A673 (cell line): ENCODE results near the gene CFAP90.

Source experiments
- EZH2 ChIP-seq: fragments of 200-600 bp; sonication (generic); IDR thresholded peaks from 2 replicates; pipeline ENCODE4 v1.6.1; 2017; ENCODE audit warnings: borderline replicate concordance, low read depth, mild to moderate bottlenecking, mixed read lengths, antibody characterized with exemption, low read length; ENCODE audit not compliant: poor library complexity, severe bottlenecking
- TF ChIP-seq, protein P1 (sequence below): fragments of 300-800, 200-600 bp; sonication (generic); conservative IDR thresholded peaks from 2 replicates; pipeline ENCODE4 v1.5.1; 2017; ENCODE audit warnings: low read depth, mild to moderate bottlenecking, antibody characterized with exemption, low read length, moderate library complexity, mixed read lengths

DNA sequence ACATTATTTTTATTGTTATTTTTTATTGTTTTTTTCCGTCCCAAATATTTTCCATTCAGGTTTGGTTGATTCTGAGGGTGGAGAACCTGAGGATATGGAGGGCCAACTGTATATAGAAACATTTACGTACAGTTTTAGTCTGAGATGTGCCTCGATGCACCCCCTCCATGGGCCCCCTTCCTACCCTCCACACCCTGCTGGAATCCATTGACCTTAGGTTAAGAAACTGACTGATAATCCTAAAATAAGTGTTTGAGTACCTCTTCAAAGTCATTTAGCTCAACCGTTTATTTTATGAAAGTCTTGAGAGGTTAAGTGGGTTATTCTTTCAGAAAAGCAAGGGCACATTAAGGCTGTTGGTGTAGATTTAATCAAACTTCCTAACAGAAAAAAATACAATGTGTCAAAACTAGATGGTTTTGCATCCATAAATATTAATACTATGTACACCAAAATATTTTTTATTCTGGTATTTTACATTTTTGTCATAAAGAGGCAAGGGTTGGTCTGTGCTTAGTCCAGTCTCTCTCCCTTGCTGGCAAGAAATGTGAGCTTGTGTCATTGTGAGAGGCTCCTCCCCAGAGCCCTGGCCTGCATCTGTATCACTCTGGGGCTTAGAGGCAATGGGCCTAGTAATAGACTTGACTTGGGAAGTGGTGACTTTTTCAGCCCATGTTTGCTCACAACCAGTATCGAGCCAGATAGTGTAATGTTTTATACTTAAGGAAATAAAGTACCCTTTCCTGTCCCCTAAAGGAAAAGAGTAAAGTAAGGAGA lies 33.7 kb upstream of the CFAP90 start:
- no peak for TF ChIP-seq EZH2
- TF ChIP-seq, protein P1, sequence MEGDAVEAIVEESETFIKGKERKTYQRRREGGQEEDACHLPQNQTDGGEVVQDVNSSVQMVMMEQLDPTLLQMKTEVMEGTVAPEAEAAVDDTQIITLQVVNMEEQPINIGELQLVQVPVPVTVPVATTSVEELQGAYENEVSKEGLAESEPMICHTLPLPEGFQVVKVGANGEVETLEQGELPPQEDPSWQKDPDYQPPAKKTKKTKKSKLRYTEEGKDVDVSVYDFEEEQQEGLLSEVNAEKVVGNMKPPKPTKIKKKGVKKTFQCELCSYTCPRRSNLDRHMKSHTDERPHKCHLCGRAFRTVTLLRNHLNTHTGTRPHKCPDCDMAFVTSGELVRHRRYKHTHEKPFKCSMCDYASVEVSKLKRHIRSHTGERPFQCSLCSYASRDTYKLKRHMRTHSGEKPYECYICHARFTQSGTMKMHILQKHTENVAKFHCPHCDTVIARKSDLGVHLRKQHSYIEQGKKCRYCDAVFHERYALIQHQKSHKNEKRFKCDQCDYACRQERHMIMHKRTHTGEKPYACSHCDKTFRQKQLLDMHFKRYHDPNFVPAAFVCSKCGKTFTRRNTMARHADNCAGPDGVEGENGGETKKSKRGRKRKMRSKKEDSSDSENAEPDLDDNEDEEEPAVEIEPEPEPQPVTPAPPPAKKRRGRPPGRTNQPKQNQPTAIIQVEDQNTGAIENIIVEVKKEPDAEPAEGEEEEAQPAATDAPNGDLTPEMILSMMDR = no peak
